OCI-M1 (cell line): ENCODE measurements around the gene NOL9.

ENCODE experiments used
- DNase-seq: peaks from one replicate; lab custom pipeline; 2025; lab: John Stamatoyannopoulos, UW

NOL9 gene

GRCh38 chr1:6489383-6489765 lies 64.9 kb downstream of the NOL9 start:
- DNase-seq: no peak

GRCh38 chr1:6488602-6489382 lies 65.5 kb downstream of the NOL9 start:
- no peak for DNase-seq

- no peak for DNase-seq
Observed at GRCh38 chr1:6487804-6488484, 66.4 kb downstream of the NOL9 start.

GRCh38 chr1:6486433-6487011 lies 67.8 kb downstream of the NOL9 start:
- DNase-seq: peak; percentile 89

GRCh38 chr1:6485168-6486101 lies 68.9 kb downstream of the NOL9 start:
- DNase-seq: no peak

- DNase-seq: no peak
Observed at GRCh38 chr1:6484826-6485167, 69.5 kb downstream of the NOL9 start.

- no peak for DNase-seq
Observed at GRCh38 chr1:6483761-6484117, 70.6 kb downstream of the NOL9 start.

GRCh38 chr1:6483017-6483760 lies 71.1 kb downstream of the NOL9 start:
- no peak for DNase-seq

GRCh38 chr1:6481820-6482219 lies 72.5 kb downstream of the NOL9 start:
- DNase-seq: no peak

GRCh38 chr1:6477039-6477820 lies 77.1 kb downstream of the NOL9 start:
- no peak for DNase-seq

- no peak for DNase-seq
Observed at GRCh38 chr1:6476483-6476882, 77.8 kb downstream of the NOL9 start.

- peak; percentile 64 for DNase-seq
Observed at GRCh38 chr1:6475381-6476133, 78.8 kb downstream of the NOL9 start.

GRCh38 chr1:6474815-6475282 lies 79.5 kb downstream of the NOL9 start:
- no peak for DNase-seq

- DNase-seq: no peak
Observed at GRCh38 chr1:6473974-6474814, 80.1 kb downstream of the NOL9 start.

GRCh38 chr1:6473156-6473555 lies 81.2 kb downstream of the NOL9 start:
- DNase-seq: no peak

GRCh38 chr1:6472391-6472790 lies 81.9 kb downstream of the NOL9 start:
- DNase-seq: peak; percentile 8

GRCh38 chr1:6471970-6472368 lies 82.3 kb downstream of the NOL9 start:
- no peak for DNase-seq
